H1 (cell line): ENCODE measurements around the gene ZSWIM6. TPM values are rescaled to one million over a fixed set of nuclear protein-coding genes. Genes with fewer than 3 reads are reported as not detected.

Source experiments
- CTCF ChIA-PET: fragments of 300-600 bp; sonication (Branson Sonifier 250); formaldehyde crosslinking; loops from one replicate; lab custom pipeline; 2021; ENCODE audit not compliant: partially characterized antibody; lab: Charles Lee
- POLR2A ChIA-PET: fragments of 300-600 bp; sonication (Branson Sonifier 250); formaldehyde crosslinking; loops from one replicate; lab custom pipeline; 2021; ENCODE audit warnings: inconsistent platforms; ENCODE audit not compliant: partially characterized antibody; lab: Charles Lee
- DNase-seq, 2 experiments: peaks; one replicate each; pipeline versions ENCODE4 v3.0.0 to v3.0.0-alpha.2; 2010 to 2022; ENCODE audit warnings: low spot score in 2 of 2, low read depth in 1 of 2, mixed read lengths in 1 of 2
- FAIRE-seq: peaks from 2 replicates; lab custom pipeline; 2011; peaks lifted over from hg19 to GRCh38; lab: Jason Lieb, UNC
- H2AFZ ChIP-seq: 2 replicates; pipeline ENCODE4 v1.8.1; 2012; ENCODE audit warnings: low read length, inconsistent platforms
- H2AK5ac ChIP-seq: 2 replicates; pipeline ENCODE4 v1.6.1; 2013; ENCODE audit warnings: low read depth, low read length
- H2BK120ac ChIP-seq: replicated peaks from 2 replicates; pipeline ENCODE3; 2013; ENCODE audit warnings: low read depth, low read length, inconsistent platforms
- H2BK12ac ChIP-seq: 2 replicates; pipeline ENCODE4 v1.6.1; 2013; ENCODE audit warnings: low read depth, low read length
- H2BK15ac ChIP-seq: 2 replicates; pipeline ENCODE4 v1.6.1; 2013; ENCODE audit warnings: low read length
- H2BK20ac ChIP-seq: 2 replicates; pipeline ENCODE4 v1.6.1; 2013; ENCODE audit warnings: low read length
- H2BK5ac ChIP-seq: 2 replicates; pipeline ENCODE4 v1.6.1; 2013; ENCODE audit warnings: low read depth, low read length
- H3K14ac ChIP-seq: 2 replicates; pipeline ENCODE4 v1.6.1; 2013; ENCODE audit warnings: inconsistent platforms; ENCODE audit not compliant: insufficient read length
- H3K18ac ChIP-seq: 2 replicates; pipeline ENCODE4 v1.6.1; 2013; ENCODE audit warnings: low read length; ENCODE audit errors: extremely low read depth
- H3K23ac ChIP-seq: 2 replicates; pipeline ENCODE4 v1.6.1; 2013; ENCODE audit warnings: inconsistent platforms; ENCODE audit not compliant: insufficient read length
- H3K23me2 ChIP-seq: 2 replicates; pipeline ENCODE4 v1.6.1; 2013; ENCODE audit warnings: low read depth, low read length
- H3K27ac ChIP-seq: 2 replicates; pipeline ENCODE4 v1.6.1; 2011; ENCODE audit warnings: low read depth, low read length, inconsistent platforms
- H3K27me3 ChIP-seq, 4 experiments: replicated peaks in 1 of 4; 1 replicate in 1 of 4; 2 replicates in 3 of 4; pipeline versions ENCODE4 v1.6.1 to v1.8.1; 2011 to 2013; ENCODE audit warnings: low read length in 3 of 4, mild to moderate bottlenecking in 3 of 4, inconsistent platforms in 2 of 4, mixed read lengths in 2 of 4, moderate library complexity in 1 of 4; ENCODE audit not compliant: control insufficient read depth in 3 of 4, insufficient read depth in 3 of 4; ENCODE audit errors: extremely low read depth in 1 of 4
- H3K36me3 ChIP-seq, 4 experiments: 2 replicates each; pipeline versions ENCODE4 v1.6.1 to v1.8.1; 2011 to 2013; ENCODE audit warnings: mild to moderate bottlenecking in 4 of 4, low read length in 3 of 4, moderate library complexity in 2 of 4, control low read depth in 1 of 4, inconsistent platforms in 1 of 4; ENCODE audit not compliant: insufficient read depth in 4 of 4, control insufficient read depth in 2 of 4
- H3K4ac ChIP-seq: replicated peaks from 2 replicates; pipeline ENCODE3; 2013; ENCODE audit warnings: low read length, low read depth, mixed read lengths, inconsistent platforms; ENCODE audit not compliant: insufficient read length
- H3K4me1 ChIP-seq, 4 experiments: replicated peaks in 1 of 4; 1 replicate in 1 of 4; 2 replicates in 3 of 4; pipeline versions ENCODE4 v1.6.1 to v1.8.1; 2011 to 2013; ENCODE audit warnings: low read length in 3 of 4, inconsistent platforms in 2 of 4, mixed read lengths in 1 of 4; ENCODE audit not compliant: insufficient read depth in 4 of 4, control insufficient read depth in 3 of 4
- H3K4me2 ChIP-seq, 2 experiments: 2 replicates each; pipeline versions ENCODE4 v1.6.1 to v1.8.1; 2011 to 2013; ENCODE audit warnings: low read depth in 2 of 2, low read length in 2 of 2, control low read depth in 1 of 2, inconsistent platforms in 1 of 2, mild to moderate bottlenecking in 1 of 2; ENCODE audit not compliant: insufficient read depth in 1 of 2
- H3K4me3 ChIP-seq, 4 experiments: fragments of 200-600, 300-600 bp in 1 of 4; sonication (generic), shearing (Covaris generic), sonication (Bioruptor Twin) in 1 of 4; 2 replicates each; pipeline versions ENCODE4 v1.5.1 to v1.8.1; 2011 to 2016; ENCODE audit warnings: low read length in 4 of 4, low read depth in 3 of 4, control low read depth in 2 of 4, inconsistent platforms in 2 of 4, mild to moderate bottlenecking in 2 of 4, mixed read lengths in 1 of 4, moderate library complexity in 1 of 4; ENCODE audit not compliant: insufficient read depth in 2 of 4; ENCODE audit errors: extremely low read depth in 1 of 4
- H3K56ac ChIP-seq: replicated peaks from 2 replicates; pipeline ENCODE3; 2013; ENCODE audit warnings: low read depth, mild to moderate bottlenecking, mixed read lengths, low read length, inconsistent platforms; ENCODE audit not compliant: insufficient read length
- H3K79me1 ChIP-seq: 2 replicates; pipeline ENCODE4 v1.6.1; 2013; ENCODE audit warnings: low read depth, low read length, control low read depth
- H3K79me2 ChIP-seq, 2 experiments: 2 replicates each; pipeline versions ENCODE4 v1.6.1 to v1.8.1; 2012 to 2013; ENCODE audit warnings: low read length in 2 of 2, mild to moderate bottlenecking in 2 of 2, inconsistent platforms in 1 of 2; ENCODE audit not compliant: insufficient read depth in 2 of 2, control insufficient read depth in 1 of 2
- H3K9ac ChIP-seq, 4 experiments: replicated peaks in 1 of 4; 1 replicate in 1 of 4; 2 replicates in 3 of 4; pipeline versions ENCODE4 v1.6.1 to v1.8.1; 2011 to 2013; ENCODE audit warnings: low read depth in 3 of 4, low read length in 3 of 4, control low read depth in 2 of 4, mild to moderate bottlenecking in 2 of 4, moderate library complexity in 2 of 4, inconsistent platforms in 1 of 4; ENCODE audit errors: extremely low read depth in 1 of 4
- H3K9me3 ChIP-seq, 2 experiments: 2 replicates each; pipeline versions ENCODE4 v1.6.1 to v1.8.1; 2012 to 2013; ENCODE audit warnings: mild to moderate bottlenecking in 2 of 2, moderate library complexity in 2 of 2, control low read depth in 1 of 2, inconsistent platforms in 1 of 2, low read depth in 1 of 2, low read length in 1 of 2, mixed read lengths in 1 of 2; ENCODE audit not compliant: insufficient read depth in 2 of 2
- H4K20me1 ChIP-seq, 2 experiments: replicated peaks in 1 of 2; 2 replicates each; pipeline versions ENCODE3 to v1.8.1; 2011 to 2013; ENCODE audit warnings: inconsistent platforms in 2 of 2, low read length in 2 of 2, mild to moderate bottlenecking in 1 of 2; ENCODE audit not compliant: insufficient read depth in 2 of 2, control insufficient read depth in 1 of 2
- H4K5ac ChIP-seq: 2 replicates; pipeline ENCODE4 v1.6.1; 2013; ENCODE audit warnings: low read length, low read depth, mixed read lengths, inconsistent platforms; ENCODE audit not compliant: insufficient read length
- H4K8ac ChIP-seq: 2 replicates; pipeline ENCODE4 v1.8.0; 2013; ENCODE audit warnings: mild to moderate bottlenecking, moderate library complexity, low read length, inconsistent platforms; ENCODE audit not compliant: insufficient read depth; ENCODE audit errors: extremely low read depth
- H4K91ac ChIP-seq: replicated peaks from 2 replicates; pipeline ENCODE3; 2013; ENCODE audit warnings: low read length, mixed read lengths, inconsistent platforms; ENCODE audit not compliant: insufficient read length
- BACH1 ChIP-seq: IDR thresholded peaks from 2 replicates; pipeline ENCODE4 v1.6.1; 2012; ENCODE audit warnings: low read length, improper control_type of control experiment
- EZH2 ChIP-seq: fragments of 200-600 bp; sonication (generic); IDR thresholded peaks from 2 replicates; pipeline ENCODE4 v1.7.1; 2012; ENCODE audit warnings: low read depth, mild to moderate bottlenecking, moderate library complexity, low read length, inconsistent platforms; ENCODE audit not compliant: severe bottlenecking
- FOSL1 ChIP-seq: IDR thresholded peaks from 2 replicates; pipeline ENCODE4 v1.6.1; 2011; ENCODE audit warnings: mild to moderate bottlenecking, low read depth, low read length, moderate library complexity; ENCODE audit not compliant: insufficient read depth
- GTF2F1 ChIP-seq: IDR thresholded peaks from 2 replicates; pipeline ENCODE4 v1.6.1; 2012; ENCODE audit warnings: low read depth, low read length, improper control_type of control experiment, borderline replicate concordance
- MAFK ChIP-seq: IDR thresholded peaks from 2 replicates; pipeline ENCODE4 v1.6.1; 2012; ENCODE audit warnings: low read depth, mild to moderate bottlenecking, improper control_type of control experiment, low read length
- POU5F1 ChIP-seq: IDR thresholded peaks from 2 replicates; pipeline ENCODE4 v1.6.1; 2011; ENCODE audit warnings: low read depth, mild to moderate bottlenecking, low read length, moderate library complexity
- RFX5 ChIP-seq: IDR thresholded peaks from 2 replicates; pipeline ENCODE4 v1.6.1; 2011; ENCODE audit warnings: low read depth, low read length, improper control_type of control experiment, borderline replicate concordance
- SIRT6 ChIP-seq: IDR thresholded peaks from one replicate; pipeline ENCODE4 v1.7.1; 2012; ENCODE audit warnings: low read length, inconsistent platforms
- SP1 ChIP-seq: IDR thresholded peaks from 2 replicates; pipeline ENCODE4 v1.6.1; 2011; ENCODE audit warnings: low read depth, low read length
- SUZ12 ChIP-seq: fragments of 200-600 bp; sonication (generic); IDR thresholded peaks from 2 replicates; pipeline ENCODE4 v1.6.1; 2012; ENCODE audit warnings: mild to moderate bottlenecking, inconsistent platforms, low read length, moderate library complexity, mixed read lengths
- WGBS, 2 experiments: shearing (Covaris generic) in 1 of 2; methylation state at CpG; one replicate each; pipeline versions ENCODE4 v1.1.6 to v1.1.7; 2013 to 2015; ENCODE audit warnings: low lambda C conversion rate in 2 of 2, mixed read lengths in 2 of 2, inconsistent platforms in 1 of 2, low coverage in 1 of 2, missing lambda C conversion rate in 1 of 2; ENCODE audit not compliant: insufficient replicate concordance in 2 of 2, insufficient coverage in 1 of 2, insufficient read length in 1 of 2; ENCODE audit errors: extremely low coverage in 1 of 2, missing lambda C conversion rate in 1 of 2; 5-methylcytosine and 5-hydroxymethylcytosine counted together
- polyA plus RNA-seq, 7 experiments: library from polyadenylated mRNA; depleted of rRNA in 3 of 7; stranded (reverse) in 5 of 7; unstranded in 2 of 7; fragments of >200 nt in 5 of 7; fragments of 200-250 nt in 2 of 7; gene quantifications; 1 replicate in 5 of 7; 2 replicates in 1 of 7; 4 replicates in 1 of 7; pipeline versions ENCODE4 v1.2.1 to v1.2.3, GENCODE V29; 2011 to 2013; ENCODE audit warnings: missing spikeins in 2 of 7, mixed read lengths in 2 of 7
- total RNA-seq: library from RNA; stranded (reverse); fragmentation: NEBNext Ultra II Directional; extraction: Animal tissue kit (Norgen Biotek cat#: 25700); gene quantifications from 2 replicates; pipeline ENCODE4 v1.2.1, GENCODE V29; 2021
- TF ChIP-seq, protein P1 (sequence below), 3 experiments: IDR thresholded peaks; 1 replicate in 2 of 3; 2 replicates in 1 of 3; pipeline versions ENCODE4 v1.5.1 to v1.6.1; 2011; ENCODE audit warnings: low read length in 3 of 3, mild to moderate bottlenecking in 3 of 3, inconsistent platforms in 2 of 3, low read depth in 1 of 3, moderate library complexity in 1 of 3; ENCODE audit not compliant: insufficient read depth in 1 of 3; ENCODE audit errors: control extremely low read depth in 1 of 3

The ZSWIM6 gene
- total and polyA plus RNA-seq, 2 of the 8 experiments (the other 6 are each of a cell fraction or from before 2014, with no cell fraction given), result 7.9 to 12.4 TPM

DNA sequence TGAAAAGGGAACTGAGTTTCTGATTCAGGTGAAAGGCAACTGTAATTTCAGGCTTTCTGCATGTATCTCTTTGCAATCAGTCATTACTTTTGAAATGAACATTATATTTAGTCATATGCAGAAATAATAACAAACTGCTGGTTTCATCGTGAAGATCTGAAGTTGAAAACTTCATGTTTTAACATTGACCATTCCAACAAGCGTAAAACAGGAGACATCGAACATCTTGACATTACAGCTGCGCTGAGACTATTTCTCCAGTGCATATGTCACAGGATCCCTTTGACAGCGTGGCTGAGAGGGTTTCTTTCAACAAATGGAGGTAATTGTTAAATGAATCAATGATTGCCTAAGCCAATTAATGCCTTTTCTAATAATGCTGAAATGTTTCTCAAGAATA, 38.2 kb upstream of the ZSWIM6 start:
- Histone ChIP-seq H2BK15ac (no peak overlapping the region), H2BK12ac (no peak overlapping the region), H4K20me1 (no peaks in the 10 kb centered on the region), H3K4me2 (no peak overlapping the region), H4K8ac (no peak overlapping the region), H3K79me2 (no peaks in the 10 kb centered on the region), H3K27me3 (no peaks in the 10 kb centered on the region), H3K23me2 (no peaks in the 10 kb centered on the region), H2AK5ac (no peak overlapping the region), H3K79me1 (no peaks in the 10 kb centered on the region), H2BK5ac (no peak overlapping the region), H2AFZ (no peak overlapping the region), H3K4me3 (no peak overlapping the region), H2BK20ac (no peak overlapping the region), H3K27ac (no peak overlapping the region), H4K91ac (no peak overlapping the region), H3K4ac (no peak overlapping the region), H3K9ac (no peak overlapping the region), H3K18ac (no peak overlapping the region), H2BK120ac (no peak overlapping the region), H3K4me1 (peaks cover 0 to 3% (median 0%) of the 10 kb centered on the region in 4 experiments; a peak in 1 of 7 replicates), H3K14ac (no peak overlapping the region), H3K56ac (no peak overlapping the region), H3K23ac (no peak overlapping the region), H4K5ac (no peak overlapping the region), H3K9me3 (no peaks in the 10 kb centered on the region), H3K36me3 (no peaks in the 10 kb centered on the region)
- ChIA-PET POLR2A (interaction anchor here (1.5 kb wide), 1 partner anchor 37 kb away, joined by 4 read pairs; no protein-coding TSS in a partner anchor), CTCF (interaction anchor here (1.2 to 1.9 kb wide), 2 partner anchors 15 to 30 kb away, joined by 4 to 5 read pairs; no protein-coding TSS in a partner anchor)
- FAIRE-seq (no peak), DNase-seq (no peak)
- 90% methylated on average over 5 of the region's 5 CpGs; no CpG with 5 or more reads in 1 of the 2 experiments for WGBS, 2 experiments
- no peak for TF ChIP-seq FOSL1
- no peak for TF ChIP-seq EZH2
- no peak for TF ChIP-seq SP1
- TF ChIP-seq RFX5, result no peak
- TF ChIP-seq SUZ12, result no peak
- TF ChIP-seq SIRT6, result no peak
- TF ChIP-seq, protein P1, sequence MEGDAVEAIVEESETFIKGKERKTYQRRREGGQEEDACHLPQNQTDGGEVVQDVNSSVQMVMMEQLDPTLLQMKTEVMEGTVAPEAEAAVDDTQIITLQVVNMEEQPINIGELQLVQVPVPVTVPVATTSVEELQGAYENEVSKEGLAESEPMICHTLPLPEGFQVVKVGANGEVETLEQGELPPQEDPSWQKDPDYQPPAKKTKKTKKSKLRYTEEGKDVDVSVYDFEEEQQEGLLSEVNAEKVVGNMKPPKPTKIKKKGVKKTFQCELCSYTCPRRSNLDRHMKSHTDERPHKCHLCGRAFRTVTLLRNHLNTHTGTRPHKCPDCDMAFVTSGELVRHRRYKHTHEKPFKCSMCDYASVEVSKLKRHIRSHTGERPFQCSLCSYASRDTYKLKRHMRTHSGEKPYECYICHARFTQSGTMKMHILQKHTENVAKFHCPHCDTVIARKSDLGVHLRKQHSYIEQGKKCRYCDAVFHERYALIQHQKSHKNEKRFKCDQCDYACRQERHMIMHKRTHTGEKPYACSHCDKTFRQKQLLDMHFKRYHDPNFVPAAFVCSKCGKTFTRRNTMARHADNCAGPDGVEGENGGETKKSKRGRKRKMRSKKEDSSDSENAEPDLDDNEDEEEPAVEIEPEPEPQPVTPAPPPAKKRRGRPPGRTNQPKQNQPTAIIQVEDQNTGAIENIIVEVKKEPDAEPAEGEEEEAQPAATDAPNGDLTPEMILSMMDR (IDR thresholded peaks at IDR 0.05; ENCODE audit: control extremely low read depth in 1 of 3, insufficient read depth in 1 of 3, low read depth in 1 of 3, low read length in 3 of 3), result no peak
- TF ChIP-seq BACH1, result no peak
- TF ChIP-seq GTF2F1, result no peak
- no peak for TF ChIP-seq MAFK
- TF ChIP-seq POU5F1, result no peak
